ENCODE data around the gene DUSP9.

DNA sequence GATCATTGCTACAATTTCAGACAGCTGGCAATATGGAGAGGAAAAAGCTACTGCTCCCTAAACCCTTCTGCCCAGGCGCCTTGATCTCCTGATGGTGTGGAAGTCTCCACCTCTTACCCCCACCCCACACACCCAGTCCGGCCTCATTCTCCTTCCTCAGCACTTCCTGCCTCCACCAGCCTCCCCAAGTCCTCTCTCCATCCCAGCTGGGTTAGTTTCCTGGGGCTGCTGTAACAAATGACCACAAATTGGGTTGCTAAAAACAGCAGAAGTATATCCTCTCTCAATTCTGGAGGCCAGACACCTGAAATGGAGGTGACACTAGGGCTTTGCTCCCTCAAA lies 47.0 kb upstream of the DUSP9 start:
- TF ChIP-seq POLR2A (IDR thresholded peaks at IDR 0.05) (no peak), POLR2AphosphoS5 (IDR thresholded peaks at IDR 0.05; ENCODE audit: insufficient read depth in 1 of 2, low read depth in 1 of 2) (no peak)
- TF ChIP-seq, protein P1, sequence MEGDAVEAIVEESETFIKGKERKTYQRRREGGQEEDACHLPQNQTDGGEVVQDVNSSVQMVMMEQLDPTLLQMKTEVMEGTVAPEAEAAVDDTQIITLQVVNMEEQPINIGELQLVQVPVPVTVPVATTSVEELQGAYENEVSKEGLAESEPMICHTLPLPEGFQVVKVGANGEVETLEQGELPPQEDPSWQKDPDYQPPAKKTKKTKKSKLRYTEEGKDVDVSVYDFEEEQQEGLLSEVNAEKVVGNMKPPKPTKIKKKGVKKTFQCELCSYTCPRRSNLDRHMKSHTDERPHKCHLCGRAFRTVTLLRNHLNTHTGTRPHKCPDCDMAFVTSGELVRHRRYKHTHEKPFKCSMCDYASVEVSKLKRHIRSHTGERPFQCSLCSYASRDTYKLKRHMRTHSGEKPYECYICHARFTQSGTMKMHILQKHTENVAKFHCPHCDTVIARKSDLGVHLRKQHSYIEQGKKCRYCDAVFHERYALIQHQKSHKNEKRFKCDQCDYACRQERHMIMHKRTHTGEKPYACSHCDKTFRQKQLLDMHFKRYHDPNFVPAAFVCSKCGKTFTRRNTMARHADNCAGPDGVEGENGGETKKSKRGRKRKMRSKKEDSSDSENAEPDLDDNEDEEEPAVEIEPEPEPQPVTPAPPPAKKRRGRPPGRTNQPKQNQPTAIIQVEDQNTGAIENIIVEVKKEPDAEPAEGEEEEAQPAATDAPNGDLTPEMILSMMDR (IDR thresholded peaks at IDR 0.05), result no peak
